ENCODE data around the gene HAPLN2.
"Not testable (repeated sequence)": the region's sequence is repeated elsewhere in the genome, so short reads cannot be mapped to it uniquely, and the experiment has no call there.

HAPLN2 gene

DNA sequence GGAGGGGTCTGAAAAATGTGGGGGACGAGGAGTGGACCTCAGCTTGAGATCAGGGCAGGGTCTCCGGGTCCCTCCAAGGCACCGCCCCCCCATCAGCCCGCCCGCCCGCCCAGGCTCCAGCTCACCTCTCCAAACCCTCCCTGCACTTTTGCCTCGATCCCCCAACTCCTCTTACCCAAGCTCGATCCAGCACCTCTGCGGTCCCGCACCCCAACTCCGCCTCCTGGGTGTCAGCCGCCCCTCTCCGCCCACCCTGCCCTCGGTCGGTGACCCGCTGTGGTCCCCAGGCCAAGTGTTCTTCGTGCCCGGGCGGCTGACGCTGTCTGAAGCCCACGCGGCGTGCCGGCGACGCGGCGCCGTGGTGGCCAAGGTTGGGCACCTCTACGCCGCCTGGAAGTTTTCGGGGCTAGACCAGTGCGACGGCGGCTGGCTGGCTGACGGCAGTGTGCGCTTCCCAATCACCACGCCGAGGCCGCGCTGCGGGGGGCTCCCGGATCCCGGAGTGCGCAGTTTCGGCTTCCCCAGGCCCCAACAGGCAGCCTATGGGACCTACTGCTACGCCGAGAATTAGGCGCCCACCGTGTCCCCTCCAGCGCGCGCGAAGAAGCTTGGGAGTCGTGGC is 5.7 kb downstream of the HAPLN2 start:
- H3K4me3 ChIP-seq (ENCODE audit: low read depth in 1 of 2, low read length in 2 of 2) = peak overlapping the region in 1 of 2 donors; percentile 47
- H3K27me3 ChIP-seq (ENCODE audit: control insufficient read depth in 1 of 2, insufficient read depth in 2 of 2, low read length in 2 of 2) = peaks cover 37 to 57% of the 10 kb centered on the region in 2 donors
- peaks cover 4% of the 10 kb centered on the region for H3K4me1 ChIP-seq (ENCODE audit: insufficient read depth, low read length)
- H3K27ac ChIP-seq (ENCODE audit: low read depth, low read length) = no peak overlapping the region
- no peak overlapping the region for H3K9ac ChIP-seq (ENCODE audit: low read length)
- no peaks in the 10 kb centered on the region for H3K9me3 ChIP-seq (ENCODE audit: low read length)
- H3K36me3 ChIP-seq (ENCODE audit: insufficient read depth, low read length) = no peaks in the 10 kb centered on the region

DNA sequence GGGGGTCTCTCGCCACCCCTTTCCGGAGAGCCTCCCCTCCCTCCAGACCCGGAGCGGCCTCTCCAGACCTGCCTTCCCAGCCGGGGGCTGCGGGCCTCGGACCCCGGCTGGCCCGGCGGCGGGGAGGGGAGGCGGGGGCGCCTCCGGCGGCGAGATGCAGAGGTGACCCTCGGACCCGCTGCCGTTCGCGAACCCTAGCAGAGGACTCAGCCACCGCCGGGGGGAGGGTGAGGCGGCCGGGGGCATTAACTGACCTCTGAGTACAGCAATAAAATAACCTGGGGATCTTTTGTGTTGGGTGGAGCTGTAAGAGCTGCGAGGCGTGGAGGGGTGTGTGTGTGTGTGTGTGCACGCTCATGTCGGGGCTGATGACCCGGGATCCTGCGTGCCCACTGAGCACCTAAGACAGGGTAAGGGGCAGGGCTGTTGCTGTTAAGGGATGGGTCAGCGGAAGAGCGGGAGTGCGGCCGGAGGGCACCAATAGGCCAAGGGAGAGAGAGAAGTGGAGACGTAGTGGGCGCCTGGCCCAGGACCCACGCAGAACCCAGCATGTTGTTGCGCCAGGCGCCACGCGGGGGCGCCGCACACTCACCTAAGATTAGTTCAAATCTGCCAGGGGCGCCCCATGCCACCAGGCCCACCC is 6.3 kb downstream of the HAPLN2 start:
- Histone ChIP-seq H3K9me3 (ENCODE audit: low read length) (no peaks in the 10 kb centered on the region), H3K36me3 (ENCODE audit: insufficient read depth, low read length) (no peaks in the 10 kb centered on the region), H3K4me3 (ENCODE audit: low read depth in 1 of 2, low read length in 2 of 2) (peak overlapping the region; percentile 21 to 27), H3K27ac (ENCODE audit: low read depth, low read length) (no peak overlapping the region), H3K4me1 (ENCODE audit: insufficient read depth, low read length) (peaks cover 4% of the 10 kb centered on the region), H3K27me3 (ENCODE audit: control insufficient read depth in 1 of 2, insufficient read depth in 2 of 2, low read length in 2 of 2) (peaks cover 37 to 57% of the 10 kb centered on the region in 2 donors), H3K9ac (ENCODE audit: low read length) (no peak overlapping the region)

DNA sequence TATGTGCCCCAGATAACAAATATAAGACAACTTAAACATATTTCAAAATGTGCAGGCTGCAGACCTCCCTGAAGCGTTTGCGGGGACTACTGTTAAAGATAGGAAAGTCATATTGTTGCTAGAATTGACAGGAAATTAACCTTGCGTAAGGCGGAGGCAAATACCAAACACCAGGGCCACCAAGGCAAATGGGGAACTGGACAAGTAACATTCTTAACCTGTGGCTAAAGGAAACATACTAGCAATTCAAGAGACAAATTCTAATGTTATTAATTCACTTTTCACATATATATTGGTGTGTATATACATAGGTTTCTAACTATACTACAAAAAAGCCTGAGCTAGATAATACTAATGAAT is 6.8 kb downstream of the HAPLN2 start:
- H3K9me3 ChIP-seq (ENCODE audit: low read length) = no peaks in the 10 kb centered on the region
- peaks cover 4% of the 10 kb centered on the region for H3K4me1 ChIP-seq (ENCODE audit: insufficient read depth, low read length)
- peak overlapping the region in 1 of 2 donors; percentile 21 for H3K4me3 ChIP-seq (ENCODE audit: low read depth in 1 of 2, low read length in 2 of 2)
- no peak overlapping the region for H3K9ac ChIP-seq (ENCODE audit: low read length)
- H3K36me3 ChIP-seq (ENCODE audit: insufficient read depth, low read length) = no peaks in the 10 kb centered on the region
- peaks cover 41 to 57% of the 10 kb centered on the region in 2 donors for H3K27me3 ChIP-seq (ENCODE audit: control insufficient read depth in 1 of 2, insufficient read depth in 2 of 2, low read length in 2 of 2)
- no peak overlapping the region for H3K27ac ChIP-seq (ENCODE audit: low read depth, low read length)

GRCh38 chr1:156627313-156627880 is 8.2 kb downstream of the HAPLN2 start:
- Histone ChIP-seq H3K27me3 (ENCODE audit: control insufficient read depth in 1 of 2, insufficient read depth in 2 of 2, low read length in 2 of 2) (peaks cover 41 to 57% of the 10 kb centered on the region in 2 donors), H3K9me3 (ENCODE audit: low read length) (no peaks in the 10 kb centered on the region), H3K27ac (ENCODE audit: low read depth, low read length) (no peak overlapping the region), H3K36me3 (ENCODE audit: insufficient read depth, low read length) (no peaks in the 10 kb centered on the region), H3K4me3 (ENCODE audit: low read depth in 1 of 2, low read length in 2 of 2) (no peak overlapping the region), H3K9ac (ENCODE audit: low read length) (no peak overlapping the region), H3K4me1 (ENCODE audit: insufficient read depth, low read length) (peaks cover 4% of the 10 kb centered on the region)

DNA sequence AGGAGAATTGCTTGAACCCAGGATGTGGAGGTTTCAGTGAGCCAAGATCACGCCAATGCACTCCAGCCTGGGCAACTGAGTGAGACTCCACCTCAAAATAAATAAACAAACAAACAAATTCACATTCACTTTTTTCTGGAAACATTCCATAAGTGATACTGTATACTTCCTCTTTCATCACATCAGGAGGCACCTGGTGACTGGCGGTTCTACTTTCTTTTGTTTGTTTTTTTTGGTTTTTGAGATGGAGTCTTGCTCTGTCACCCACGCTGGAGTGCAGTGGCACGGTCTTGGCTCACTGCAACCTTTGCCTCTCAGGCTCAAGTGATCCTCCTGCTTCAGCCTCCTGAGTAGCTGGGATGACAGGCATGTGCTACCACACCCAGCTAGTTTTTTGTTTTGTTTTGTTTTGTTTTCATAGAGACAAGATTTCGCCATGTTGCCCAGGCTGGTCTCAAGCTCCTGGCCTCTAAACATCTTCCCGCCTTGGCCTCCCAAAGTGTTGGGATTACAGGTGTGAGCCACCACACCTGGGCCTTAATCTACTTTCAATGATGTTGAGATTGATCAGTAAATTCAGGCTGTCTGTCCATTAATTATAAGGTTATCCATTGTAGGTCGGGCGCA is 10.7 kb downstream of the HAPLN2 start:
- Histone ChIP-seq H3K4me3 (ENCODE audit: low read depth in 1 of 2, low read length in 2 of 2) (no peak overlapping the region), H3K9me3 (ENCODE audit: low read length) (no peaks in the 10 kb centered on the region), H3K27me3 (ENCODE audit: control insufficient read depth in 1 of 2, insufficient read depth in 2 of 2, low read length in 2 of 2) (peaks cover 28 to 51% of the 10 kb centered on the region in 2 donors), H3K27ac (ENCODE audit: low read depth, low read length) (no peak overlapping the region), H3K4me1 (ENCODE audit: insufficient read depth, low read length) (peaks cover 4% of the 10 kb centered on the region), H3K36me3 (ENCODE audit: insufficient read depth, low read length) (no peaks in the 10 kb centered on the region), H3K9ac (ENCODE audit: low read length) (no peak overlapping the region)

DNA sequence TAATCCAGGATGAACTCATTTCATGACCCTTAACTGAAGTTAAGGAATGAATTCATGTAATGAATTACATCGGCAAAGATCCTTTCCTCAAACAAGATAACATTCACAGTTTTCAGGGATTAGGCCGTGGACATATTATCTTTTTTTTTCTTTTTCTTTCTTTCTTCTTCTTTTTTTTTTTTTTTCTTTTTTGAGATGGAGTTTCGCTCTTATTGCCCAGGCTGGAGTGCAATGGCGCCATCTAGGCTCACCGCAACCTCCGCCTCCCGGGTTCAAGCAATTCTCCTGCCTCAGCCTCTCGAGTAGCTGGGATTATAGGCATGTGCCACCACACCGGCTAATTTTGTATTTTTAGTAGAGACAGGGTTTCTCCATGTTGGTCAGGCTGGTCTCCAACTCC is 11.9 kb downstream of the HAPLN2 start:
- H3K4me1 ChIP-seq (ENCODE audit: insufficient read depth, low read length); H3K36me3 ChIP-seq (ENCODE audit: insufficient read depth, low read length): not testable (repeated sequence)

DNA sequence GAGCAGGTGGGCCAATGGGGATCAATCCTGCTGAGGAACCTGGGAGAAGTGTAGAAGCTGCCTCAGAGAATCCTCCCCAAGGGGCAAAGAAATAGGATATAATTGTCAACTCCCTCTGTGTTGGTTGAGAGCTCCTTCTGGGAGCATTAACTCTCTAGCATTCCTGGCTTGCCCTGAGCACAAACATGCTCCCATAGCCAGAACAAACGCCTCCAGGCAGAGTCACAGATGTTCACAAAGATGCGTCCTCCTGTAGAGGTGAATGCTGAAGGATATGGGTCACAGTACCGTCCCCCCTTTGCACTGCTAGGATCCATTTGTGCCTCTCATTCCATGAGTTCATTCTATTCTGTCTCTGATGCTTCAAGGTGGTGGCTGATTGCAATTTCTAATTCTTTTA is 13.1 kb downstream of the HAPLN2 start:
- Histone ChIP-seq H3K27ac (ENCODE audit: low read depth, low read length) (no peak overlapping the region), H3K4me1 (ENCODE audit: insufficient read depth, low read length) (no peaks in the 10 kb centered on the region), H3K4me3 (ENCODE audit: low read depth in 1 of 2, low read length in 2 of 2) (no peak overlapping the region), H3K9ac (ENCODE audit: low read length) (no peak overlapping the region), H3K36me3 (ENCODE audit: insufficient read depth, low read length) (no peaks in the 10 kb centered on the region), H3K27me3 (ENCODE audit: control insufficient read depth in 1 of 2, insufficient read depth in 2 of 2, low read length in 2 of 2) (peaks cover 8 to 26% of the 10 kb centered on the region in 2 donors), H3K9me3 (ENCODE audit: low read length) (no peaks in the 10 kb centered on the region)

More for the DNA sequence above, 11.9 kb downstream of the HAPLN2 start:
- not testable (repeated sequence) for H3K27ac ChIP-seq (ENCODE audit: low read depth, low read length); H3K4me3 ChIP-seq (ENCODE audit: low read depth in 1 of 2, low read length in 2 of 2); H3K9ac ChIP-seq (ENCODE audit: low read length); H3K9me3 ChIP-seq (ENCODE audit: low read length)
- peaks cover 18 to 38% of the 10 kb centered on the region in 2 donors for H3K27me3 ChIP-seq (ENCODE audit: control insufficient read depth in 1 of 2, insufficient read depth in 2 of 2, low read length in 2 of 2)

- no peak overlapping the region for H3K27ac ChIP-seq (ENCODE audit: low read depth, low read length)
- H3K36me3 ChIP-seq (ENCODE audit: insufficient read depth, low read length) = no peaks in the 10 kb centered on the region
- peaks cover 8% of the 10 kb centered on the region for H3K4me1 ChIP-seq (ENCODE audit: insufficient read depth, low read length)
- peaks cover 43 to 61% of the 10 kb centered on the region in 2 donors for H3K27me3 ChIP-seq (ENCODE audit: control insufficient read depth in 1 of 2, insufficient read depth in 2 of 2, low read length in 2 of 2)
- no peaks in the 10 kb centered on the region for H3K9me3 ChIP-seq (ENCODE audit: low read length)
- H3K4me3 ChIP-seq (ENCODE audit: low read depth in 1 of 2, low read length in 2 of 2) = no peak overlapping the region
- no peak overlapping the region for H3K9ac ChIP-seq (ENCODE audit: low read length)
Measured at GRCh38 chr1:156638189-156638985, 19.2 kb downstream of the HAPLN2 start.

DNA sequence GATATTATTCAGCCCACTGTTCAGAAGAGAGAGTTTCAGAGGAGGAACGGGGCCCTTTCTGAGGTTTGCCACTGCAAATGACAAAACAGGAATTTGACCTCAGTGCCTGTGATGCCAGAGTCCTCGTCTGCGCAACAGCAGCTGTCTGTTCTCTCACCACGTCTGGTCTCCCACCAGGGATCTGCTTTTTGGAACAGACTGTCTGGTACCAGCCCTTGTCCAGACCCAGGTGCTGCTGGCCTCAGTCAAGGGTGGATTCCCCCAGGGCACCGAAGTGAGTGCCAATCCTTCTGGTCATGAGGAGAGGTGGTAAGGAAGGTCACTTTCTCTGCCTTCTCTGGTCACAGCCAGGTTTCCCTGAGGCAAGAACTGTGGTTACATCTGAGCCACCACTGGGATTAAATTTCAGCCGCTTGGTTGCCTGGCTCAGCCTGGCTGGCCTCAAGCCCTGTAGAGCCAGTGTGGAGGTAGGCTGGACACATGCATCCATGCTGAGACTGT is 20.4 kb downstream of the HAPLN2 start:
- Histone ChIP-seq H3K9ac (ENCODE audit: low read length) (no peak overlapping the region), H3K4me3 (ENCODE audit: low read depth in 1 of 2, low read length in 2 of 2) (no peak overlapping the region), H3K9me3 (ENCODE audit: low read length) (no peaks in the 10 kb centered on the region), H3K27me3 (ENCODE audit: control insufficient read depth in 1 of 2, insufficient read depth in 2 of 2, low read length in 2 of 2) (peaks cover 52 to 68% of the 10 kb centered on the region in 2 donors), H3K4me1 (ENCODE audit: insufficient read depth, low read length) (peaks cover 8% of the 10 kb centered on the region), H3K36me3 (ENCODE audit: insufficient read depth, low read length) (no peaks in the 10 kb centered on the region), H3K27ac (ENCODE audit: low read depth, low read length) (no peak overlapping the region)

- H3K27me3 ChIP-seq (ENCODE audit: control insufficient read depth in 1 of 2, insufficient read depth in 2 of 2, low read length in 2 of 2) = peaks cover 66 to 77% of the 10 kb centered on the region in 2 donors
Measured at GRCh38 chr1:156640842-156641706, 21.9 kb downstream of the HAPLN2 start.

More at GRCh38 chr1:156640842-156641706, 21.9 kb downstream of the HAPLN2 start:
- Histone ChIP-seq H3K27ac (ENCODE audit: low read depth, low read length) (no peak overlapping the region), H3K9me3 (ENCODE audit: low read length) (no peaks in the 10 kb centered on the region), H3K9ac (ENCODE audit: low read length) (no peak overlapping the region), H3K36me3 (ENCODE audit: insufficient read depth, low read length) (no peaks in the 10 kb centered on the region), H3K4me3 (ENCODE audit: low read depth in 1 of 2, low read length in 2 of 2) (peak overlapping the region in 1 of 2 donors; percentile 32), H3K4me1 (ENCODE audit: insufficient read depth, low read length) (peaks cover 8% of the 10 kb centered on the region)

Data from muscle layer of colon (tissue), 2 donors.